Measurements from ENCODE around the gene CACNA2D3.
"Not testable (repeated sequence)": the region's sequence is repeated elsewhere in the genome, so short reads cannot be mapped to it uniquely, and the experiment has no call there.

Gene CACNA2D3

GRCh38 chr3:54094926-54095325 lies 27.4 kb upstream of the CACNA2D3 start:
- no peaks in the 10 kb centered on the region for H3K9me3 ChIP-seq (ENCODE audit: control insufficient read depth in 2 of 2, low read length in 2 of 2)
- no peaks in the 10 kb centered on the region for H3K36me3 ChIP-seq (ENCODE audit: control insufficient read depth in 2 of 2, insufficient read depth in 2 of 2, low read length in 2 of 2)
- H3K9ac ChIP-seq (ENCODE audit: low read length in 2 of 2): no peak overlapping the region
- H3K27ac ChIP-seq (ENCODE audit: low read length): no peak overlapping the region
- no peaks in the 10 kb centered on the region for H3K4me1 ChIP-seq (ENCODE audit: control insufficient read depth, insufficient read depth, low read length)
- no peak overlapping the region for H3K4me3 ChIP-seq (ENCODE audit: low read length in 2 of 2)
- no peaks in the 10 kb centered on the region for H3K27me3 ChIP-seq (ENCODE audit: control insufficient read depth in 1 of 2, insufficient read depth in 2 of 2, low read length in 2 of 2)

GRCh38 chr3:54099381-54099780 lies 23.0 kb upstream of the CACNA2D3 start:
- Histone ChIP-seq H3K4me1 (ENCODE audit: control insufficient read depth, insufficient read depth, low read length) (no peaks in the 10 kb centered on the region), H3K27ac (ENCODE audit: low read length) (no peak overlapping the region), H3K36me3 (ENCODE audit: control insufficient read depth in 2 of 2, insufficient read depth in 2 of 2, low read length in 2 of 2) (no peaks in the 10 kb centered on the region), H3K9ac (ENCODE audit: low read length in 2 of 2) (no peak overlapping the region), H3K27me3 (ENCODE audit: control insufficient read depth in 1 of 2, insufficient read depth in 2 of 2, low read length in 2 of 2) (no peaks in the 10 kb centered on the region), H3K9me3 (ENCODE audit: control insufficient read depth in 2 of 2, low read length in 2 of 2) (peaks cover 0 to under 1% of the 10 kb centered on the region in 2 donors), H3K4me3 (ENCODE audit: low read length in 2 of 2) (no peak overlapping the region)

GRCh38 chr3:54104084-54104483 lies 18.3 kb upstream of the CACNA2D3 start:
- Histone ChIP-seq H3K27me3 (ENCODE audit: control insufficient read depth in 1 of 2, insufficient read depth in 2 of 2, low read length in 2 of 2) (no peaks in the 10 kb centered on the region), H3K27ac (ENCODE audit: low read length) (no peak overlapping the region), H3K4me1 (ENCODE audit: control insufficient read depth, insufficient read depth, low read length) (no peaks in the 10 kb centered on the region), H3K4me3 (ENCODE audit: low read length in 2 of 2) (no peak overlapping the region), H3K9ac (ENCODE audit: low read length in 2 of 2) (no peak overlapping the region), H3K36me3 (ENCODE audit: control insufficient read depth in 2 of 2, insufficient read depth in 2 of 2, low read length in 2 of 2) (no peaks in the 10 kb centered on the region), H3K9me3 (ENCODE audit: control insufficient read depth in 2 of 2, low read length in 2 of 2) (peaks cover 0 to 3% of the 10 kb centered on the region in 2 donors)

GRCh38 chr3:54116129-54116528 lies 6.2 kb upstream of the CACNA2D3 start:
- not testable (repeated sequence) for H3K9ac ChIP-seq (ENCODE audit: low read length in 2 of 2); H3K9me3 ChIP-seq (ENCODE audit: control insufficient read depth in 2 of 2, low read length in 2 of 2); H3K27ac ChIP-seq (ENCODE audit: low read length); H3K36me3 ChIP-seq (ENCODE audit: control insufficient read depth in 2 of 2, insufficient read depth in 2 of 2, low read length in 2 of 2); H3K4me3 ChIP-seq (ENCODE audit: low read length in 2 of 2); H3K4me1 ChIP-seq (ENCODE audit: control insufficient read depth, insufficient read depth, low read length)
- H3K27me3 ChIP-seq (ENCODE audit: control insufficient read depth in 1 of 2, insufficient read depth in 2 of 2, low read length in 2 of 2): peaks cover 11 to 14% of the 10 kb centered on the region in 2 donors

- Histone ChIP-seq H3K9me3 (ENCODE audit: control insufficient read depth in 2 of 2, low read length in 2 of 2) (no peaks in the 10 kb centered on the region), H3K9ac (ENCODE audit: low read length in 2 of 2) (no peak overlapping the region), H3K27ac (ENCODE audit: low read length) (no peak overlapping the region), H3K4me1 (ENCODE audit: control insufficient read depth, insufficient read depth, low read length) (peaks cover 29% of the 10 kb centered on the region), H3K36me3 (ENCODE audit: control insufficient read depth in 2 of 2, insufficient read depth in 2 of 2, low read length in 2 of 2) (no peaks in the 10 kb centered on the region), H3K27me3 (ENCODE audit: control insufficient read depth in 1 of 2, insufficient read depth in 2 of 2, low read length in 2 of 2) (peaks cover 11 to 12% of the 10 kb centered on the region in 2 donors), H3K4me3 (ENCODE audit: low read length in 2 of 2) (peak overlapping the region; percentile 54 to 71)
Measured at GRCh38 chr3:54120657-54121413, 1.5 kb upstream of the CACNA2D3 start.

DNA sequence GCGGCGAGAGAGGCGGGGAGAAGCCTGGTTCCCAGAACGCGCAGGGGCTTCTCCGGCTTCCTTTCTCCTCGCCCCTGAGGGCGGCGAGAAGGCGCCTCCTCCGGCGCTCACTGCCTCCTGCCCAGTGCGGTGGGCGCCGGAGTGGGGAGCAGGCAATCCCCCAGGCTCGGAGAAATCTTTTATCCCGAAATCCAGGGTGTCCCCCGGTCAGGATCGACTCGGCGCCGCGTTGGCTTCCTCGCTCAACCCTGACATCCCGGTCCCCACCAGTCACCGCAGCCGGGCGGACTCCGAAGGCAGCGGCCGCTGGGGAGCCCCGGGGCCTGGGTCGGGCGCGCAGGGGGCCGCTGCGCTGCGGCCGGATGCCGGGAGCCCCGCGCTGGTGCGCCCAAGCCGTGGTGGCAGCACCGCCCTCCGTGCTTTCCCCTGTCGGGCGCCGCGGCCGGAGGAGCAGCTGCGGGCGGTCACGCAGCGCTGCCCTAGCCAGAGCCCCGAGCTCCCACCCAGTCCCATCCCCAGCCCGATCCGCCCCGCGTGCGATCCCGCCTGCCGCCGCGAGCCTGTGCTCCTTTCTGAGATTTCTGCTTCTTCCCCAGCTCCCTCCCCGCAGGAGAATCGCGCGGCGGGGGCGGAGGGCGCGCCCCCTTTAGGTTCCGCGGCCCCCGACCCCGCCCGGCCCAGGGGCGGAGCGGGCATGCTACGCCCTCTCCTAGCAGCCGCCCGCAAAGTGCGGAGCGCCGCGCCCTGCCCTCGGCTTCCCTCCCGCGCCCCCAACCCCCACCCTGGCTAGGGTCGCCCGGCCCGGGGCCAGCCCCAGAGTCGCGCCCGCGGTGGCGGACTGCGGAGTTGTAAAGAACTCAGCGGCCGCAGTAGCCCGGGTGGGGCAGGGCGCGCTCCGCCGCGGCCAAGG lies 683 bp upstream of the CACNA2D3 start:
- H3K4me3 ChIP-seq (ENCODE audit: low read length in 2 of 2): peak overlapping the region; percentile 54 to 71
- H3K36me3 ChIP-seq (ENCODE audit: control insufficient read depth in 2 of 2, insufficient read depth in 2 of 2, low read length in 2 of 2): no peaks in the 10 kb centered on the region
- no peaks in the 10 kb centered on the region for H3K9me3 ChIP-seq (ENCODE audit: control insufficient read depth in 2 of 2, low read length in 2 of 2)
- H3K27me3 ChIP-seq (ENCODE audit: control insufficient read depth in 1 of 2, insufficient read depth in 2 of 2, low read length in 2 of 2): peaks cover 9 to 11% of the 10 kb centered on the region in 2 donors
- H3K27ac ChIP-seq (ENCODE audit: low read length): no peak overlapping the region
- peaks cover 29% of the 10 kb centered on the region for H3K4me1 ChIP-seq (ENCODE audit: control insufficient read depth, insufficient read depth, low read length)
- no peak overlapping the region for H3K9ac ChIP-seq (ENCODE audit: low read length in 2 of 2)

- peak overlapping the region; percentile 37 for H3K27ac ChIP-seq (ENCODE audit: low read length)
Measured at GRCh38 chr3:54123003-54123775, 837 bp downstream of the CACNA2D3 start.

DNA sequence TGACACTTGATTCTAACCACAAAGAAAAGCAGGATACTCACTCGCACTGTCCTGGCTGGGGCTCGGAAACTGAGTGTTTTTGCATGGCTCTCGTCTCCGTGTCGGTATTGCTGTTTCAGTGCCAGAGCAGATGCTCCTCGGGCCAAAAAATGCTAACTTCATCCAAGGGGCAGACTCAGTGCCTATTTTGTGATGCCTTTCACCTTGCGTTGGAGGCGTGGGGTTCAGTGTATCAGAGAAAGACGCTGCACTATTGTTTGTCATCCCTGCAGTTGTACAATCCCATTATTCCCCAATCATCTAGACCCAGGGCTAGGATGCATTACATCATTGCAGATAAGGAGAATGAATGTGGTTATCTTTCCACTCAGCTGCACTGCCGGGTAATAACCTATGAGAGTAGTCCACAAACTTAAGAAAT lies 1.4 kb downstream of the CACNA2D3 start:
- H3K4me3 ChIP-seq (ENCODE audit: low read length in 2 of 2): peak overlapping the region; percentile 72 to 77
- H3K9ac ChIP-seq (ENCODE audit: low read length in 2 of 2): peak overlapping the region; percentile 47 to 54
- H3K27ac ChIP-seq (ENCODE audit: low read length): peak overlapping the region; percentile 37

More at GRCh38 chr3:54123003-54123775, 837 bp downstream of the CACNA2D3 start:
- Histone ChIP-seq H3K4me1 (ENCODE audit: control insufficient read depth, insufficient read depth, low read length) (peaks cover 29% of the 10 kb centered on the region), H3K36me3 (ENCODE audit: control insufficient read depth in 2 of 2, insufficient read depth in 2 of 2, low read length in 2 of 2) (no peaks in the 10 kb centered on the region), H3K9ac (ENCODE audit: low read length in 2 of 2) (peak overlapping the region; percentile 47 to 54), H3K4me3 (ENCODE audit: low read length in 2 of 2) (peak overlapping the region; percentile 72 to 77), H3K9me3 (ENCODE audit: control insufficient read depth in 2 of 2, low read length in 2 of 2) (no peaks in the 10 kb centered on the region), H3K27me3 (ENCODE audit: control insufficient read depth in 1 of 2, insufficient read depth in 2 of 2, low read length in 2 of 2) (peaks cover 6 to 11% of the 10 kb centered on the region in 2 donors)

GRCh38 chr3:54125300-54125699 lies 2.9 kb downstream of the CACNA2D3 start:
- Histone ChIP-seq H3K9me3 (ENCODE audit: control insufficient read depth in 2 of 2, low read length in 2 of 2) (no peaks in the 10 kb centered on the region), H3K27me3 (ENCODE audit: control insufficient read depth in 1 of 2, insufficient read depth in 2 of 2, low read length in 2 of 2) (peaks cover 0 to 6% of the 10 kb centered on the region in 2 donors), H3K4me3 (ENCODE audit: low read length in 2 of 2) (no peak overlapping the region)

More for the DNA sequence above, 1.4 kb downstream of the CACNA2D3 start:
- Histone ChIP-seq H3K36me3 (ENCODE audit: control insufficient read depth in 2 of 2, insufficient read depth in 2 of 2, low read length in 2 of 2) (no peaks in the 10 kb centered on the region), H3K4me1 (ENCODE audit: control insufficient read depth, insufficient read depth, low read length) (peaks cover 29% of the 10 kb centered on the region), H3K9me3 (ENCODE audit: control insufficient read depth in 2 of 2, low read length in 2 of 2) (no peaks in the 10 kb centered on the region), H3K27me3 (ENCODE audit: control insufficient read depth in 1 of 2, insufficient read depth in 2 of 2, low read length in 2 of 2) (peaks cover 6 to 11% of the 10 kb centered on the region in 2 donors)

GRCh38 chr3:54126551-54126950 lies 4.2 kb downstream of the CACNA2D3 start:
- H3K4me3 ChIP-seq (ENCODE audit: low read length in 2 of 2): no peak overlapping the region
- H3K9ac ChIP-seq (ENCODE audit: low read length in 2 of 2): no peak overlapping the region
- H3K27ac ChIP-seq (ENCODE audit: low read length): no peak overlapping the region
- peaks cover 20% of the 10 kb centered on the region for H3K4me1 ChIP-seq (ENCODE audit: control insufficient read depth, insufficient read depth, low read length)
- no peaks in the 10 kb centered on the region for H3K27me3 ChIP-seq (ENCODE audit: control insufficient read depth in 1 of 2, insufficient read depth in 2 of 2, low read length in 2 of 2)
- no peaks in the 10 kb centered on the region for H3K36me3 ChIP-seq (ENCODE audit: control insufficient read depth in 2 of 2, insufficient read depth in 2 of 2, low read length in 2 of 2)
- no peaks in the 10 kb centered on the region for H3K9me3 ChIP-seq (ENCODE audit: control insufficient read depth in 2 of 2, low read length in 2 of 2)

More at GRCh38 chr3:54125300-54125699, 2.9 kb downstream of the CACNA2D3 start:
- peaks cover 31% of the 10 kb centered on the region for H3K4me1 ChIP-seq (ENCODE audit: control insufficient read depth, insufficient read depth, low read length)
- no peaks in the 10 kb centered on the region for H3K36me3 ChIP-seq (ENCODE audit: control insufficient read depth in 2 of 2, insufficient read depth in 2 of 2, low read length in 2 of 2)
- no peak overlapping the region for H3K9ac ChIP-seq (ENCODE audit: low read length in 2 of 2)
- H3K27ac ChIP-seq (ENCODE audit: low read length): no peak overlapping the region

All from stomach smooth muscle (tissue), 2 donors.